Neural cell (in vitro differentiated cells): ENCODE results near the gene TMTC1.

ENCODE experiments used
- EP300 ChIP-seq: fragments of 450-650 bp; conservative IDR thresholded peaks from 2 replicates; pipeline ENCODE4 v1.6.1; 2014; ENCODE audit warnings: antibody characterized with exemption, mild to moderate bottlenecking, moderate library complexity; ENCODE audit not compliant: poor library complexity, severe bottlenecking
- EZH2 ChIP-seq: fragments of 200-600, 300-800 bp; shearing (Covaris generic), sonication (generic); IDR thresholded peaks from 2 replicates; pipeline ENCODE4 v1.6.1; 2014; ENCODE audit warnings: antibody characterized with exemption, low read length, borderline replicate concordance, mild to moderate bottlenecking; ENCODE audit not compliant: insufficient read depth, poor library complexity, severe bottlenecking
- MXI1 ChIP-seq: fragments of 450-650 bp; conservative IDR thresholded peaks from 2 replicates; pipeline ENCODE4 v1.6.1; 2014; ENCODE audit warnings: antibody characterized with exemption, mild to moderate bottlenecking; ENCODE audit not compliant: poor library complexity, severe bottlenecking
- POLR2AphosphoS5 ChIP-seq: IDR thresholded peaks from 2 replicates; pipeline ENCODE4 v1.6.1; 2012
- RAD21 ChIP-seq: fragments of 450-650 bp; conservative IDR thresholded peaks from 2 replicates; pipeline ENCODE4 v1.6.1; 2014; ENCODE audit warnings: antibody characterized with exemption, mild to moderate bottlenecking, moderate library complexity
- TF ChIP-seq, protein P1 (sequence below): fragments of 450-650 bp; IDR thresholded peaks from 2 replicates; pipeline ENCODE4 v1.5.1; 2014; ENCODE audit warnings: antibody characterized with exemption, mild to moderate bottlenecking, moderate library complexity; ENCODE audit not compliant: poor library complexity, severe bottlenecking
- TF ChIP-seq, protein P2 (sequence below): IDR thresholded peaks from 2 replicates; pipeline ENCODE4 v1.6.1; 2012; ENCODE audit warnings: borderline replicate concordance

DNA sequence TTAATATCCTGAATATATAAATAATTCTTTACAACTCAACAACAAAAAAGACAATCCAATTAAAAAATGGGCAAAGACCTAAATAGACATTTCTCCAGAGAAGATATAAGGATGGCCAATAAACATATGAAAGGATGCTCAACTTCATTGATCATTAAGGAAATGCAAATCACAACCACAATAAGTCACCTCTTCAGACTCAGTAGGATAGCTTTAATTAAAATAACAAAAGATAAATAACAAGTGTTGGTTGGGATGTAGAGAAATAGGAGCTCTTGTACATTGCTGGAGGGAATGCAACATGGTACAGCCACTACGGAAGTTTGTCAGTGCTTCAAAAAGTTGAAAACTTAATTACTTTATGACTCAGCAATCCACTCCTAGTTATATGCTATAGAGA lies 156.5 kb downstream of the TMTC1 start:
- TF ChIP-seq, protein P1, sequence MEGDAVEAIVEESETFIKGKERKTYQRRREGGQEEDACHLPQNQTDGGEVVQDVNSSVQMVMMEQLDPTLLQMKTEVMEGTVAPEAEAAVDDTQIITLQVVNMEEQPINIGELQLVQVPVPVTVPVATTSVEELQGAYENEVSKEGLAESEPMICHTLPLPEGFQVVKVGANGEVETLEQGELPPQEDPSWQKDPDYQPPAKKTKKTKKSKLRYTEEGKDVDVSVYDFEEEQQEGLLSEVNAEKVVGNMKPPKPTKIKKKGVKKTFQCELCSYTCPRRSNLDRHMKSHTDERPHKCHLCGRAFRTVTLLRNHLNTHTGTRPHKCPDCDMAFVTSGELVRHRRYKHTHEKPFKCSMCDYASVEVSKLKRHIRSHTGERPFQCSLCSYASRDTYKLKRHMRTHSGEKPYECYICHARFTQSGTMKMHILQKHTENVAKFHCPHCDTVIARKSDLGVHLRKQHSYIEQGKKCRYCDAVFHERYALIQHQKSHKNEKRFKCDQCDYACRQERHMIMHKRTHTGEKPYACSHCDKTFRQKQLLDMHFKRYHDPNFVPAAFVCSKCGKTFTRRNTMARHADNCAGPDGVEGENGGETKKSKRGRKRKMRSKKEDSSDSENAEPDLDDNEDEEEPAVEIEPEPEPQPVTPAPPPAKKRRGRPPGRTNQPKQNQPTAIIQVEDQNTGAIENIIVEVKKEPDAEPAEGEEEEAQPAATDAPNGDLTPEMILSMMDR = no peak
- TF ChIP-seq, protein P2, sequence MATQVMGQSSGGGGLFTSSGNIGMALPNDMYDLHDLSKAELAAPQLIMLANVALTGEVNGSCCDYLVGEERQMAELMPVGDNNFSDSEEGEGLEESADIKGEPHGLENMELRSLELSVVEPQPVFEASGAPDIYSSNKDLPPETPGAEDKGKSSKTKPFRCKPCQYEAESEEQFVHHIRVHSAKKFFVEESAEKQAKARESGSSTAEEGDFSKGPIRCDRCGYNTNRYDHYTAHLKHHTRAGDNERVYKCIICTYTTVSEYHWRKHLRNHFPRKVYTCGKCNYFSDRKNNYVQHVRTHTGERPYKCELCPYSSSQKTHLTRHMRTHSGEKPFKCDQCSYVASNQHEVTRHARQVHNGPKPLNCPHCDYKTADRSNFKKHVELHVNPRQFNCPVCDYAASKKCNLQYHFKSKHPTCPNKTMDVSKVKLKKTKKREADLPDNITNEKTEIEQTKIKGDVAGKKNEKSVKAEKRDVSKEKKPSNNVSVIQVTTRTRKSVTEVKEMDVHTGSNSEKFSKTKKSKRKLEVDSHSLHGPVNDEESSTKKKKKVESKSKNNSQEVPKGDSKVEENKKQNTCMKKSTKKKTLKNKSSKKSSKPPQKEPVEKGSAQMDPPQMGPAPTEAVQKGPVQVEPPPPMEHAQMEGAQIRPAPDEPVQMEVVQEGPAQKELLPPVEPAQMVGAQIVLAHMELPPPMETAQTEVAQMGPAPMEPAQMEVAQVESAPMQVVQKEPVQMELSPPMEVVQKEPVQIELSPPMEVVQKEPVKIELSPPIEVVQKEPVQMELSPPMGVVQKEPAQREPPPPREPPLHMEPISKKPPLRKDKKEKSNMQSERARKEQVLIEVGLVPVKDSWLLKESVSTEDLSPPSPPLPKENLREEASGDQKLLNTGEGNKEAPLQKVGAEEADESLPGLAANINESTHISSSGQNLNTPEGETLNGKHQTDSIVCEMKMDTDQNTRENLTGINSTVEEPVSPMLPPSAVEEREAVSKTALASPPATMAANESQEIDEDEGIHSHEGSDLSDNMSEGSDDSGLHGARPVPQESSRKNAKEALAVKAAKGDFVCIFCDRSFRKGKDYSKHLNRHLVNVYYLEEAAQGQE = no peak
- TF ChIP-seq MXI1 = no peak
- no peak for TF ChIP-seq POLR2AphosphoS5
- no peak for TF ChIP-seq RAD21
- no peak for TF ChIP-seq EZH2
- TF ChIP-seq EP300 = no peak
